Smooth muscle cell (in vitro differentiated cells): ENCODE measurements around the gene ENAM. TPM values are rescaled to one million over a fixed set of nuclear protein-coding genes. Genes with fewer than 3 reads are reported as not detected.
A peak's percentile ranks its signal among the peaks of the same experiment; 100 is the strongest.

Experiments used
- DNase-seq: peaks from one replicate; lab custom pipeline; 2025; ENCODE audit not compliant: unreplicated experiment; lab: John Stamatoyannopoulos, UW
- H2AFZ ChIP-seq: fragments of 200-600 bp; sonication (generic); 2 replicates; pipeline ENCODE4 v1.6.0; 2016; ENCODE audit warnings: antibody characterized with exemption, low read depth, mild to moderate bottlenecking
- H3F3A ChIP-seq: fragments of 200-600 bp; sonication (generic); 2 replicates; pipeline ENCODE4 v1.6.0; 2017; ENCODE audit warnings: antibody characterized with exemption, low read depth
- H3K27ac ChIP-seq: fragments of 200-600 bp; sonication (generic); 2 replicates; pipeline ENCODE4 v1.5.1; 2016; ENCODE audit warnings: low read depth, mild to moderate bottlenecking
- H3K27me3 ChIP-seq: fragments of 200-600 bp; sonication (generic); 2 replicates; pipeline ENCODE4 v1.6.1; 2016; ENCODE audit warnings: low read depth, mild to moderate bottlenecking
- H3K36me3 ChIP-seq: fragments of 200-600 bp; sonication (generic); 2 replicates; pipeline ENCODE4 v1.5.1; 2016; ENCODE audit warnings: low read depth
- H3K4me1 ChIP-seq: fragments of 200-600 bp; sonication (generic); 2 replicates; pipeline ENCODE4 v1.5.1; 2016; ENCODE audit warnings: low read depth
- H3K4me2 ChIP-seq: fragments of 200-600 bp; sonication (generic); 2 replicates; pipeline ENCODE4 v1.6.0; 2016; ENCODE audit warnings: mild to moderate bottlenecking
- H3K4me3 ChIP-seq: fragments of 200-600 bp; sonication (generic); 2 replicates; pipeline ENCODE4 v1.5.1; 2016; ENCODE audit warnings: mild to moderate bottlenecking
- H3K79me2 ChIP-seq: fragments of 200-600 bp; sonication (generic); 2 replicates; pipeline ENCODE4 v1.6.0; 2016; ENCODE audit warnings: low read depth, mild to moderate bottlenecking
- H3K9ac ChIP-seq: fragments of 200-600 bp; sonication (generic); 2 replicates; pipeline ENCODE4 v1.6.0; 2016; ENCODE audit warnings: low read depth
- H3K9me3 ChIP-seq: fragments of 200-600 bp; sonication (generic); replicated peaks from 2 replicates; pipeline ENCODE4 v1.5.1; 2016; ENCODE audit warnings: low read depth
- H4K20me1 ChIP-seq: fragments of 200-600 bp; sonication (generic); 2 replicates; pipeline ENCODE4 v1.6.0; 2016; ENCODE audit warnings: low read depth
- CTCF ChIP-seq: fragments of 200-600 bp; sonication (generic); IDR thresholded peaks from 2 replicates; pipeline ENCODE4 v1.5.1; 2017; ENCODE audit warnings: borderline replicate concordance, mild to moderate bottlenecking, antibody characterized with exemption; ENCODE audit not compliant: insufficient read depth, poor library complexity, severe bottlenecking
- WGBS: methylation state at CpG from one replicate; pipeline ENCODE4 v1.1.7; 2016; ENCODE audit warnings: low lambda C conversion rate; 5-methylcytosine and 5-hydroxymethylcytosine counted together
- polyA plus RNA-seq: library from polyadenylated mRNA; unstranded; fragments of >200 nt; fragmentation: Nextera tagmentation; extraction: Ambion mirVana; gene quantifications from 2 replicates; pipeline ENCODE4 v1.2.1, GENCODE V29; 2016
- total RNA-seq: library from RNA; depleted of rRNA; stranded (reverse); fragments of >200 nt; gene quantifications from 2 replicates; pipeline ENCODE4 v1.2.3, GENCODE V29; 2014

The ENAM gene
- total and polyA plus RNA-seq, 2 experiments from 2014 or later: not detected

- H3K4me3 ChIP-seq: no peak overlapping the region
- H3K27ac ChIP-seq: no peak overlapping the region
- H2AFZ ChIP-seq: peak overlapping the region; percentile 5
- H3K4me2 ChIP-seq: no peak overlapping the region
- 33% methylated on average over 3 of the region's 3 CpGs for WGBS
- no peaks in the 10 kb centered on the region for H3K36me3 ChIP-seq
- no peaks in the 10 kb centered on the region for H3K9me3 ChIP-seq
- H4K20me1 ChIP-seq: no peaks in the 10 kb centered on the region
- H3K27me3 ChIP-seq: no peaks in the 10 kb centered on the region
- no peak for DNase-seq
- TF ChIP-seq CTCF: no peak
- no peaks in the 10 kb centered on the region for H3K79me2 ChIP-seq
- no peak overlapping the region for H3K9ac ChIP-seq
- no peaks in the 10 kb centered on the region for H3K4me1 ChIP-seq
- no peaks in the 10 kb centered on the region for H3F3A ChIP-seq
Observed at GRCh38 chr4:70603856-70604255, 24.7 kb upstream of the ENAM start.

GRCh38 chr4:70606459-70606858 is 22.1 kb upstream of the ENAM start:
- WGBS: 90% methylated on average over 8 of the region's 8 CpGs

GRCh38 chr4:70607334-70607853 is 21.1 kb upstream of the ENAM start:
- H3K9ac ChIP-seq: no peak overlapping the region
- no peaks in the 10 kb centered on the region for H3K79me2 ChIP-seq
- no peaks in the 10 kb centered on the region for H3F3A ChIP-seq
- H3K4me3 ChIP-seq: no peak overlapping the region
- no peak for TF ChIP-seq CTCF
- no peaks in the 10 kb centered on the region for H4K20me1 ChIP-seq
- H3K4me2 ChIP-seq: no peak overlapping the region
- no peaks in the 10 kb centered on the region for H3K27me3 ChIP-seq
- 93% methylated on average over 3 of the region's 3 CpGs for WGBS
- H3K36me3 ChIP-seq: no peaks in the 10 kb centered on the region
- no peaks in the 10 kb centered on the region for H3K9me3 ChIP-seq
- no peak overlapping the region for H2AFZ ChIP-seq
- H3K27ac ChIP-seq: no peak overlapping the region
- no peak for DNase-seq
- no peaks in the 10 kb centered on the region for H3K4me1 ChIP-seq

More at GRCh38 chr4:70606459-70606858, 22.1 kb upstream of the ENAM start:
- Histone ChIP-seq H3K79me2 (no peaks in the 10 kb centered on the region), H3K36me3 (no peaks in the 10 kb centered on the region), H3K27me3 (no peaks in the 10 kb centered on the region), H3K4me1 (no peaks in the 10 kb centered on the region), H2AFZ (no peak overlapping the region), H3K4me2 (no peak overlapping the region), H3K9ac (no peak overlapping the region), H3K9me3 (no peaks in the 10 kb centered on the region), H3F3A (no peaks in the 10 kb centered on the region), H3K4me3 (no peak overlapping the region), H4K20me1 (no peaks in the 10 kb centered on the region), H3K27ac (no peak overlapping the region)
- TF ChIP-seq CTCF: no peak
- no peak for DNase-seq

GRCh38 chr4:70608324-70608723 is 20.2 kb upstream of the ENAM start:
- Histone ChIP-seq H2AFZ (no peak overlapping the region), H3K4me1 (peaks cover 2% of the 10 kb centered on the region), H3F3A (peaks cover 5% of the 10 kb centered on the region), H3K4me3 (no peak overlapping the region), H3K27me3 (no peaks in the 10 kb centered on the region), H3K27ac (no peak overlapping the region), H3K79me2 (no peaks in the 10 kb centered on the region), H3K4me2 (no peak overlapping the region), H3K9ac (no peak overlapping the region), H4K20me1 (no peaks in the 10 kb centered on the region), H3K36me3 (no peaks in the 10 kb centered on the region), H3K9me3 (no peaks in the 10 kb centered on the region)
- 90% methylated on average over 2 of the region's 2 CpGs for WGBS
- TF ChIP-seq CTCF: no peak
- no peak for DNase-seq
